ENCODE results near the gene UTS2R. TPM values are rescaled to one million over a fixed set of nuclear protein-coding genes. Genes with fewer than 3 reads are reported as not detected.

UTS2R gene
- total and polyA plus RNA-seq, 2 of the 4 experiments (the other 2 are of a cell fraction), result not detected

- dilution Hi-C loops (cut with HindIII; ENCODE audit: low sequenced_read_pairs, unreplicated experiment), result no loop called here
- H2BK15ac ChIP-seq (ENCODE audit: low read depth, low read length), result no peak overlapping the region
- CTCF ChIA-PET, result no interaction called here
Measured at GRCh38 chr17:82402865-82403264, 31.3 kb downstream of the UTS2R start.

More at GRCh38 chr17:82402865-82403264, 31.3 kb downstream of the UTS2R start:
- no peaks in the 10 kb centered on the region for H3K9me1 ChIP-seq (ENCODE audit: insufficient read depth, low read length)
- no peak overlapping the region for H2BK5ac ChIP-seq (ENCODE audit: low read depth, low read length, poor library complexity, severe bottlenecking)
- no peak overlapping the region for H3K14ac ChIP-seq (replicated peaks; ENCODE audit: low read depth, low read length)
- no peak overlapping the region for H2AK5ac ChIP-seq (ENCODE audit: low read depth, low read length)
- no peaks in the 10 kb centered on the region; a peak in 1 of 4 replicates for H3K79me1 ChIP-seq (ENCODE audit: low read depth in 1 of 2, low read length in 2 of 2)
- POLR2A ChIA-PET (ENCODE audit: unreplicated experiment), result no interaction called here
- ATAC-seq (ENCODE audit: low read depth) (no peak), DNase-seq (no peak)
- BruUV-seq (replicated peaks), result no TSS peak
- in situ Hi-C loops (cut with MboI; ENCODE audit: low sequenced_read_pairs), result no loop called here
- TF ChIP-seq CTCF (conservative IDR thresholded peaks at IDR 0.05; ENCODE audit: low read depth, low read length), result no peak
- TF ChIP-seq FOS (IDR thresholded peaks at IDR 0.05; ENCODE audit: low read depth, low read length), result no peak
- no peak for TF ChIP-seq USF2 (IDR thresholded peaks at IDR 0.05; ENCODE audit: low read depth, low read length)
- no peak for TF ChIP-seq MAFK (IDR thresholded peaks at IDR 0.05; ENCODE audit: low read depth, low read length)
- no peak overlapping the region for H3K9ac ChIP-seq (ENCODE audit: low read depth, low read length)
- intact Hi-C loops (cut with micrococcal nuclease), result no loop called here
- peaks cover 6% of the 10 kb centered on the region; the same call in 1 of the 2 replicates for H3K36me3 ChIP-seq (ENCODE audit: control insufficient read depth, insufficient read depth, low read length)
- no peak overlapping the region for H2AFZ ChIP-seq (replicated peaks; ENCODE audit: low read length, poor library complexity)
- H3K9me3 ChIP-seq (ENCODE audit: control insufficient read depth, insufficient read depth, low read length), result no peaks in the 10 kb centered on the region
- no peak overlapping the region for H4K8ac ChIP-seq (ENCODE audit: low read depth in 2 of 2, low read length in 2 of 2)
- no peak overlapping the region for H2AK9ac ChIP-seq (replicated peaks; ENCODE audit: low read depth, low read length, poor library complexity)
- WGBS, 2 experiments (ENCODE audit: extremely low coverage in 2 of 2, insufficient read length in 1 of 2), result 96% methylated on average over 4 of the region's 7 CpGs; no CpG with 5 or more reads in 1 of the 2 experiments
- H3K56ac ChIP-seq (ENCODE audit: extremely low read depth, insufficient read depth, low read length), result no peak overlapping the region
- H4K91ac ChIP-seq (ENCODE audit: insufficient read depth, low read depth, low read length), result no peak overlapping the region
- no peak overlapping the region for H3K23ac ChIP-seq (ENCODE audit: low read depth, low read length)
- no peak overlapping the region for H2BK120ac ChIP-seq (ENCODE audit: low read depth, low read length)
- H3K4me2 ChIP-seq (ENCODE audit: low read depth, low read length), result no peak overlapping the region
- H4K5ac ChIP-seq (ENCODE audit: low read depth, low read length), result no peak overlapping the region
- H3K4ac ChIP-seq (ENCODE audit: low read depth, low read length), result no peak overlapping the region
- H4K20me1 ChIP-seq (ENCODE audit: insufficient read depth, low read length), result no peaks in the 10 kb centered on the region; the same call in 1 of the 2 replicates
- H3K4me1 ChIP-seq (ENCODE audit: control insufficient read depth, insufficient read depth, low read length), result peaks cover under 1% of the 10 kb centered on the region; the same call in 1 of the 2 replicates
- H3K27ac ChIP-seq (ENCODE audit: insufficient read depth, low read length), result no peak overlapping the region
- no peak overlapping the region for H3K18ac ChIP-seq (ENCODE audit: low read depth, low read length)
- no peak overlapping the region for H3K4me3 ChIP-seq (ENCODE audit: insufficient read depth, low read depth, low read length)
- H2BK20ac ChIP-seq (ENCODE audit: low read depth, low read length), result no peak overlapping the region
- H3K27me3 ChIP-seq (ENCODE audit: control insufficient read depth, insufficient read depth, low read length), result no peaks in the 10 kb centered on the region

Measured in IMR-90 (cell line).